Measurements from ENCODE around the gene ALKAL2.

DNA sequence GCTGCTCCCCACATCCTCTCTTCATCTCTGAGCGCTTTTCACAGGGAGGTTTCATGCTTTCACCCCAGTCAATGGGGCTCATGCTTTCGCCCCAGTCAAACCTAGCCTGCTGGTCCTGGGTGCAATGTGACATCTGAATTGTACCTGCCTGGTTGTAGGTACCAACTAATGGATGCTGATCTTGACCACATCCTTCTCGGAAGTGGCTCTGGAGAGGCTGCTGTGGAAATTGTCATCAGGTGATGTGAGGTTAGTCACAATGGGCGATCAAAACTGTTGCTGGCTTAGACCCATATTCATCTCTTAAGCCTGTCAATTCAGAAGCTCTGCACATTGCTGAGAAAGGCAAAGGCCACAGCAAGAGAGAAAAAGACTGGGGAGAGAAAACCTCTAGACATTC lies 32.7 kb upstream of the ALKAL2 start:
- TF ChIP-seq CTCF (IDR thresholded peaks at IDR 0.05; ENCODE audit: poor library complexity, severe bottlenecking) (no peak), EZH2 (IDR thresholded peaks at IDR 0.05; ENCODE audit: borderline replicate concordance, insufficient read depth, low read length, poor library complexity, severe bottlenecking) (no peak), RAD21 (conservative IDR thresholded peaks at IDR 0.05) (no peak), TAF1 (IDR thresholded peaks at IDR 0.05; ENCODE audit: low read depth) (no peak), SMC3 (conservative IDR thresholded peaks at IDR 0.05; ENCODE audit: poor library complexity) (no peak), POLR2AphosphoS5 (IDR thresholded peaks at IDR 0.05) (no peak), MXI1 (conservative IDR thresholded peaks at IDR 0.05; ENCODE audit: poor library complexity, severe bottlenecking) (no peak)
